Activated T-helper 1 cell treated with anti-CD3 and anti-CD28 coated beads, Interleukin-12 subunit alpha, Interleukin-12 subunit beta, Interleukin-2, Interleukin-4 antibody, amounts not matched to agents 30 ng/mL and 10 ng/mL and 1 ng/mL, durations not matched to agents 14 hours and 24 hours and 36 hours (primary cell): ENCODE measurements around the gene ANO8. TPM values are rescaled to one million over a fixed set of nuclear protein-coding genes. Genes with fewer than 3 reads are reported as not detected.
A peak's percentile ranks its signal among the peaks of the same experiment; 100 is the strongest.

Experiments used
- DNase-seq: peaks from one replicate; pipeline ENCODE4 v3.0.0; 2021; ENCODE audit warnings: low spot score
- H3K27ac Mint-ChIP-seq: one replicate; pipeline ENCODE4 v1.8.0; 2021; ENCODE audit warnings: mild to moderate bottlenecking, mixed read lengths
- H3K27me3 Mint-ChIP-seq: one replicate; pipeline ENCODE4 v1.8.0; 2022; ENCODE audit warnings: mild to moderate bottlenecking, moderate library complexity, mixed read lengths; ENCODE audit not compliant: insufficient read depth
- H3K36me3 Mint-ChIP-seq: one replicate; pipeline ENCODE4 v1.8.0; 2021; ENCODE audit warnings: low read depth, mixed read lengths
- H3K4me1 Mint-ChIP-seq: one replicate; pipeline ENCODE4 v1.8.0; 2021; ENCODE audit warnings: low read depth, mixed read lengths
- H3K4me3 Mint-ChIP-seq: one replicate; pipeline ENCODE4 v1.8.0; 2021; ENCODE audit warnings: mild to moderate bottlenecking, moderate library complexity, mixed read lengths
- H3K9me3 Mint-ChIP-seq: one replicate; pipeline ENCODE4 v1.8.0; 2021; ENCODE audit warnings: mixed read lengths
- intact Hi-C: fragments of 100-400 bp; cut with micrococcal nuclease; formaldehyde crosslinking; loops from one replicate; pipeline ENCODE4 v1.15.1; 2024
- total RNA-seq: library from RNA; stranded (reverse); gene quantifications from 2 replicates; pipeline ENCODE4 v1.2.3, GENCODE V29; 2022

Gene ANO8
- total RNA-seq, 1 donor from 2014 or later: 6.6 TPM

DNA sequence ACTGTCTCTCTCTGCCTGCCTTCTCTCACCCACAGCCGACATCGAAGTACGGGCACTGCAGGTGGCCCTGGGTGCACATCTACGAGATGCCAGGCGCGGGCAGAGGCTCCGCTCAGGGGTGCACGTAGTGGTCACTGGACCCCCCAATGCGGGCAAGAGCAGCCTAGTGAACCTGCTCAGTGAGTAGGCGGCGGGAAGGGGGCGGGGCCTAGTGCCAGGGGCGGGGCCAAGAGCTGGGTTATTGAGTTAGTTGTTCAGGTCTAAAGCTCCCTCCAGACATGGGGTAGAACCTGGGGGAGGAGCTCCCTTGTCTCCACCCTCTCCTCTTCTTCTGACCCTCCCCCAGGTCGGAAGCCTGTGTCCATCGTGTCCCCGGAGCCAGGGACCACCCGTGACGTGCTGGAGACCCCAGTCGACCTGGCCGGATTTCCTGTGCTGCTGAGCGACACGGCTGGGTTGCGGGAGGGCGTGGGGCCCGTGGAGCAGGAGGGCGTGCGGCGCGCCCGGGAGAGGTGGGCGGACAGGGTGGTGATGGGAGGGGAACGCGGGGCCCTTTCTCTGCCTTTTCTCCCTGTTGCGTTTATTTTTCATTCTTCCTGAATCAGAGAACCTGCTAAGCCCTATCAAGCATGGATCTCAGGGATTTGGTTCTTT lies 4.6 kb upstream of the ANO8 start:
- no peak for DNase-seq
- Mint-ChIP-seq H3K36me3 (peaks cover 2% of the 10 kb centered on the region), H3K27ac (no peak overlapping the region), H3K9me3 (no peaks in the 10 kb centered on the region), H3K4me1 (peaks cover 6% of the 10 kb centered on the region), H3K27me3 (no peaks in the 10 kb centered on the region), H3K4me3 (peak overlapping the region; percentile 87)
- intact Hi-C loops: no loop called here

DNA sequence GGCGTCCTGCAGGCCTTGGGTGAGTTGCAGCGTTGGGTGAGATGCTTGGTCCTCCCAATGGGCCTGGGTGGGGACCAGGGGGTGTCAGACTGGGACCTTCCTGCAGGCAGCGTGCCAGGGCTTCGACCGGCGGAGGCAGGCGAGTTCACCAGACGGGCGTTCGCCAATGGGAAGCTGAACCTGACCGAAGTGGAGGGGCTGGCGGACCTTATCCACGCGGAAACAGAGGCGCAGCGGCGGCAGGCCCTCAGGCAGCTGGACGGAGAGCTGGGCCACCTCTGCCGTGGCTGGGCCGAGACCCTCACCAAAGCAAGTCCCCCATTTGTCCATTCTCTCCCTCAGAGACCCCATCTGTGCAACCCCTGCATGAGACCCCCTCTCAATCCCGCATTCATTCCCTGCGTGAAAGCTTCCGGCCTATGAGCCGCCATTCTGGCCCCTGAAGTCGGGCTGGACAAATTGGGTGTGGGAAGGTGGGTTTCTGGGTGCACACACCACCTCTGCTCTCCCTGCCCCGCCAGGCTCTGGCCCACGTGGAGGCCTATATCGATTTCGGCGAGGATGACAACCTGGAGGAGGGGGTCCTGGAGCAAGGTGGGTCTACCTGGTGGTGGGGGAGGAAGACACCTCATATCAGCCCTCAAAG lies 3.9 kb upstream of the ANO8 start:
- DNase-seq: no peak
- peak overlapping the region; percentile 7 for H3K27ac Mint-ChIP-seq

DNA sequence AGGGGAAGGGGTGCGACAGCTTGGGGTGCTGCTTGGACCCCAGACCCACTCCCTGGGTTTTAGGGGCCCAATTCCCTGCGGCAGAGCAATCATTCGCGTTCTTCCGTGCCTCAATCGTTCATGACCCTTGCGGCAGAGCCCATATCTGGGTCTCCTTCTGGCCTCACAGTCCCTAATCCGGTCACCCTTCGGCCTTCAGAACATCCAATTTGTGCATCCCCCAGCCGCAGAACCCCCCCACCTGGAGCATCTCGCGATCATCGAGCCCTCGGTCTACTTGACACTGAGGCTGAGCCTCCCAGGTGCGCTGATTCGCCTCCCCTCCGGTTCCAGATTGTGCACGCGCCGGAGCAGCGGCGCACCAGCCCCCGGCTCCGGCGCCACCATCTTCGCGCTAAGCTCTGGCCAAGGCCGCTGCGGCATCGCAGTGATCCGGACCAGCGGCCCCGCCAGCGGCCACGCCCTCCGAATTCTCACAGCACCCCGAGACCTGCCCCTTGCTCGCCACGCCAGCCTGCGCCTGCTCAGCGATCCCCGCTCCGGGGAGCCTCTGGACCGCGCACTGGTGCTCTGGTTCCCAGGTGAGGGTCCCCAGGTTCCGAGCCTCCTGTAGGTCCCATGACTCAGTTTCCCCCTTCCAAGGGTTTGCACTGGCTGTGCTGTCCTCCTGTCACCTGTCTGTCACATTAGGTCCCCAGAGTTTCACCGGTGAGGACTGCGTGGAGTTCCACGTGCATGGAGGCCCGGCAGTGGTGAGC lies 3.2 kb upstream of the ANO8 start:
- intact Hi-C loops: loop anchor here (1.0 kb wide), 8 partner anchors 10 to 173 kb away; partner anchors contain the start of genes DDA1, MRPL34, OCEL1 and PGLS
- Mint-ChIP-seq H3K4me1 (peaks cover 17% of the 10 kb centered on the region), H3K36me3 (peaks cover 5% of the 10 kb centered on the region), H3K27ac (peak overlapping the region; percentile 88), H3K9me3 (no peaks in the 10 kb centered on the region), H3K4me3 (peak overlapping the region; percentile 87), H3K27me3 (peaks cover 2% of the 10 kb centered on the region)
- peak; percentile 27 for DNase-seq

More for the DNA sequence above, 3.9 kb upstream of the ANO8 start:
- Mint-ChIP-seq H3K27me3 (peaks cover 2% of the 10 kb centered on the region), H3K36me3 (peaks cover 4% of the 10 kb centered on the region), H3K4me3 (peak overlapping the region; percentile 87), H3K9me3 (no peaks in the 10 kb centered on the region), H3K4me1 (peaks cover 12% of the 10 kb centered on the region)
- intact Hi-C loops: no loop called here

DNA sequence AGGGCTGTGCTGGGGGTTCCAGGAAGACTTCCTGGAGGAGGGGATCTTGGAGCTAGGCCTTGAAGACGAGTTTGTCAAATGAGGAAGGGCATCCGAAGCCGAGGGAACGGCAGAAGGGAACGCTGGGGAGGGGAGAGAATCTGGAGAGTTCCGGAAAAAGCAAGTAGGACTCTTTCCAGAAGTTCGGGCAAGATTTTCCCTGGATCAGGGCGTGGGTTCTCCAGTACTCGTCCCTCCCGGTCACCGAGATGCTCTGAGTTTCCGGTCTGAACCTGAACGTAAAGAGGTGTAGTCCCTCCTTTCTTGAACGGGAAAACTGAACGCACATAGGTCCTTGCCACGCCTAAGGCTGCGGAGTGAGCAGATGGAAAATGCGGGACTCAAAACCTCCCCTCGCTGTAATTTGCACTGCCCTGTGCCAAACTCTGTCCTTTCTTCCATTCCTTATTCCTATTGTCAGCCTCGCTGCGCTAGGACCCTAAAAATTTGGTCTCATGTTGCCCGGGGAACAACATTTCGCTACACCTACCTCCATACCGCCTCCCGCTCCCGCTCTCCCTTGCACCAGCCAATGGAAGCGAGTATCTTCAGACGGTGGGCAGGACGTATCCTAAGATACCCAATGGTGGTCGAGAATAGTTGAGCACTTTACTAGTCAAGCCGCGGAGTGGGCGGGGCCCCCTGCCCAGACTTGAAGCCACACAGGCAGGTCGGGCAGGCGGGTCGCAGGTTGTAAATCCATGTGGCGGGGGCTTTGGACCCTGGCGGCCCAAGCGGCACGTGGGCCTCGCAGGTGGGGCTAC lies 2.4 kb upstream of the ANO8 start, which contains the start of gene GTPBP3:
GTPBP3 (plus strand) TSS at position 682 of the 803 bp plus-strand sequence; CDS start at position 741, 59 bp downstream.
- intact Hi-C loops: loop anchor here (1.0 kb wide), 8 partner anchors 9 to 174 kb away; partner anchors contain the start of genes DDA1, MRPL34, OCEL1 and PGLS

DNA sequence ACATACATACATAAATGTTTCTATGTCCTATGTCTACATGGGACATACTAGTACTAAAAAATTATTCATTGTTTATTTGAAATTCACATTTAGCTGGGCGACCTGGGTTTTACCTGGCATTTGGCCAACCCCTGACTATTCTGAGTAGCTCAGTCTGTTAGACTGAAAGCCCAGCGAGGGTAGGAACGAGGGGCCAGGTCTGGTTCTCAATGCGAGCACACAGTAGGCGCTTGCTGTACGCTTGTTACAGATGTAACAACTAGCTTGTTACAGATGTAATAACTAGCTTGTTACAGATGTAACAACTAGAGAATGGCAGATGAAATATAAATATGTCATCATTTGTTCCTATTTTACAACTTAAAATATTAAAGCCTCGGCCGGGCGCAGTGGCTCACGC lies 920 bp upstream of the ANO8 start:
- intact Hi-C loops: no loop called here

More for the DNA sequence above, 2.4 kb upstream of the ANO8 start, which contains the start of gene GTPBP3:
- Mint-ChIP-seq H3K27me3 (peaks cover 2% of the 10 kb centered on the region), H3K27ac (peak within 1 kb of the TSS; percentile 88), H3K4me1 (peaks cover 21% of the 10 kb centered on the region), H3K36me3 (peaks cover 9% of the 10 kb centered on the region), H3K9me3 (no peaks in the 10 kb centered on the region), H3K4me3 (peak within 1 kb of the TSS; percentile 87)
- DNase-seq: peak; percentile 95

DNA sequence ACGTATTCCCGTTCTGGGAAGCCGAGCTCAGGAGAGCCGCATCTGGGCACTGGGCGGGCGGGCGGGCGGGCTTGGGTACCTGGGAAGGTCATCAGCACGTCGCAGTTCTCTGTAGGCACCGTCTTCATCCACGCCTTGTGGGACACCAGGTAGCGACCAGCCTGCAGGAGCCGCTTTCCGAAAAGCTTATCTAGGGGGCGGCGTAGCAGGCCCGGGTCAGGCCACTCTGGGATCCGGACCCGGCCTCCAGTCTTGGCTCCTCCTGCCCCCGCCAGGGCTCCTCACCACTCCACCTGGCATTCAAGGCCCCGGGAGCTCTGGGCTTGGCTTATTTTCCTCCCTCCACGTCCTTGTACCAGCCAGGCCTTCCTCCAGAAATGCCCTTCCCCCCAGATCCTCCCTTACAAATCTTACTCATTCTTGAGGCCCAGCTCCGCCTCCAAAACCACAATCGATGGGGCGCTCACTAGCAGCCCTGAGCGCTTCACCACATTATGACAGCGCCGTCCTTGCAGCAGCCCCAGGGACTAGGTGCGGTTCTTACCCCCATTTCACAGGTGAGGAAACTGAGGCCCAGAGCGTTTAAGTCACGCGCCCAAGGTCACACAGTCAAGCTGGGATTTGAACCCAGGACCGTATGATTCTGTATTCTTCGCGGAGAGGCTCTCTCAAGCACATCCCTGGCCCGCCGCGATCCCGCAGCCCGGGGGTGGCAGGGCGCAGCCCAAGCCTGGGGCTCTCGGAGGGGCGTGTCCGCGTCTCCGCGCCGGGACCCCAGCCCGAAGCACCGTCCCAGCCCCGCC lies 843 bp downstream of the ANO8 start:
- peaks cover 7% of the 10 kb centered on the region for H3K36me3 Mint-ChIP-seq
- DNase-seq: peak; percentile 73
- peaks cover 21% of the 10 kb centered on the region for H3K4me1 Mint-ChIP-seq
- peak overlapping the region; percentile 87 for H3K4me3 Mint-ChIP-seq
- peaks cover 10% of the 10 kb centered on the region for H3K27me3 Mint-ChIP-seq
- H3K9me3 Mint-ChIP-seq: no peaks in the 10 kb centered on the region
- intact Hi-C loops: loop anchor here (1.0 kb wide), 2 partner anchors 67 to 71 kb away; partner anchors contain the start of genes BABAM1 and BST2
- peak overlapping the region; percentile 76 for H3K27ac Mint-ChIP-seq

More for the DNA sequence above, 920 bp upstream of the ANO8 start:
- Mint-ChIP-seq H3K4me3 (peak overlapping the region; percentile 70), H3K9me3 (no peaks in the 10 kb centered on the region), H3K27me3 (peaks cover 6% of the 10 kb centered on the region), H3K36me3 (peaks cover 9% of the 10 kb centered on the region), H3K27ac (no peak overlapping the region), H3K4me1 (peaks cover 21% of the 10 kb centered on the region)
- no peak for DNase-seq

DNA sequence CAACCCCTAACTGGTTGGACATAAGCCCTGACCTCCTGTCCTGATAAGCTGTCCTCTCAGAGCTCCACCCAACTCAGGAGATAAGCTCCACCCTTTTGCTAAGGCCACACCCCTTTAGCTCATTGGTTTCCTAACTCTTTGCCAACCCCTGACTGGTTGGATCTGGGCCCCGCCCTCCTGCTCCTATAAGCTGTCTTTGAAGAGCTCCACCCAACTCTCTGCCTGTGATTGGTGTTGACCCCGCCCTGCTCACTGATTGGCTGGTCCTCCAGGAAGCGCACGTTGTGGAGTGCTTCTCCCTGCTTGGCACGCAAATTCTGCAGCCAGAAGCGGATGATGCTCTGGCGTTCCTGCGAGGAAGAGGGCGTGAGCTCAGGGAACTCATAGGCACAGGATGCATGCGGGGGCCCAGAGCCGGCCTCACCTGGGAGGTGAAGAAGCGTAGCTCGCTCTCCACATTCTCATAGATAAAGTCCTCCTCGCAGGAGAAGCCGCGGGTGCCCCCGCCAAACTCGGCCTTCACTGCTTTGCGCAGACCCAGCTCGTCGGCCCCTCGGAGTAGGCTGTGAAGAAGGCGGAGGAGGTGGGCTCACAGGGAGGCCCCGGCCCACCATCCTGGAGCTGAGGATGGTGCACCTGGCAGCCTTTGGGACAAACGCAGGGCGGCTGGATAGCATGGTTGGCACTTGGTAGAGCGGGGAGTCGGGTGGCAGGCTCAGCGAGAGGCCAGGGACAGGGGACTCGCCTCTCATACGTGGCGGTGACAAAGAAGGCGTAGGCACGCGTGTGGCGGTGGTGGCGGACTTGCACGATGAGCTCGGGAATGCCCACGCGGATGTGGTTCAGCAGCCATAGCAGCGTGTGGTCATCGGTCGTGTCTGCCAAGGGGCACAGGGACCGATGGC lies 1.7 kb downstream of the ANO8 start:
- no peak overlapping the region for H3K4me3 Mint-ChIP-seq
- peaks cover 21% of the 10 kb centered on the region for H3K4me1 Mint-ChIP-seq
- intact Hi-C loops: no loop called here
- H3K27ac Mint-ChIP-seq: no peak overlapping the region
- peak; percentile 30 for DNase-seq
- no peaks in the 10 kb centered on the region for H3K9me3 Mint-ChIP-seq
- peaks cover 10% of the 10 kb centered on the region for H3K27me3 Mint-ChIP-seq
- peaks cover 7% of the 10 kb centered on the region for H3K36me3 Mint-ChIP-seq

DNA sequence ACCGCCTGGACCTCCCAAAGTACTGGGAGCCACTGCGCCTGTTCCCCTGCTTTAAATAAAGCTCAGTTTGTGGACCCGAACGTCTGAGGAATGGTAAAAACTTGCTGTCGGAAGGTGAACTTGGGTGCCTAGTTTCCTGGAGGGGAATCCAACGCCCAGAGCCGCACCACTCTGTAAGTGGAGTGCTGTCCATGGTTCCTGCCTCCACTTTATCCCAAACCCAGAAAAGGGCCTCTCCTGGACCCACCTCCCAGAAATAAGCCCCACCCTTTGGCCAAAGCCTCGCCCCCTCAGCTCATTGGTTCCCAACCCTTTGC lies 2.3 kb downstream of the ANO8 start:
- H3K9me3 Mint-ChIP-seq: no peaks in the 10 kb centered on the region
- no peak overlapping the region for H3K27ac Mint-ChIP-seq
- peaks cover 7% of the 10 kb centered on the region for H3K36me3 Mint-ChIP-seq
- H3K4me1 Mint-ChIP-seq: peaks cover 21% of the 10 kb centered on the region
- H3K4me3 Mint-ChIP-seq: no peak overlapping the region
- no peak for DNase-seq
- peaks cover 10% of the 10 kb centered on the region for H3K27me3 Mint-ChIP-seq
- intact Hi-C loops: no loop called here

DNA sequence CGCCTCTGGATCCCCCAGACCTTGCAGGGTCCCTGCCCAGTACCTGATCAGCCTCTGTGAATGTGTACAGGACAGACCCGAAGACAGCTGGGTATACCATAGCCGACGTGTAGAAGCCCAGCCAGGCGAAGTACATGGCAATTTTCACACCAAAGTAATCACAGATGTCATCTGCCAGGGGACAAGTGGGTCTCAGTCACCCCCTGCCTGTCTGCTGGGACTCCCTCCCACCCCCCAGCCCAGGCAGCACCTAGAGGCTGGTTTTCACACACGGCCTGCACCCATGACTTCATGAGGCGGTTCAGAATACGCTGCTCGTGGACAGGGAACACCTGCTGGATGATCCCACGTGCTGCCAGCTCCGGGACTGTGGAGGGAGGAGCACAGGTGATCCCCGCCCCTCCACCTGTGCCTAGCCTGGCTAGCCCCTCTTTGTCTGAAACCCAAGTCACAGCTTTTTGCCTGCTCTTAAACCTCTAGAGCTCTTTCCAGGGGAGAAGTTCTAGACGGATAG lies 3.6 kb downstream of the ANO8 start:
- no peaks in the 10 kb centered on the region for H3K9me3 Mint-ChIP-seq
- H3K27ac Mint-ChIP-seq: no peak overlapping the region
- no peak for DNase-seq

DNA sequence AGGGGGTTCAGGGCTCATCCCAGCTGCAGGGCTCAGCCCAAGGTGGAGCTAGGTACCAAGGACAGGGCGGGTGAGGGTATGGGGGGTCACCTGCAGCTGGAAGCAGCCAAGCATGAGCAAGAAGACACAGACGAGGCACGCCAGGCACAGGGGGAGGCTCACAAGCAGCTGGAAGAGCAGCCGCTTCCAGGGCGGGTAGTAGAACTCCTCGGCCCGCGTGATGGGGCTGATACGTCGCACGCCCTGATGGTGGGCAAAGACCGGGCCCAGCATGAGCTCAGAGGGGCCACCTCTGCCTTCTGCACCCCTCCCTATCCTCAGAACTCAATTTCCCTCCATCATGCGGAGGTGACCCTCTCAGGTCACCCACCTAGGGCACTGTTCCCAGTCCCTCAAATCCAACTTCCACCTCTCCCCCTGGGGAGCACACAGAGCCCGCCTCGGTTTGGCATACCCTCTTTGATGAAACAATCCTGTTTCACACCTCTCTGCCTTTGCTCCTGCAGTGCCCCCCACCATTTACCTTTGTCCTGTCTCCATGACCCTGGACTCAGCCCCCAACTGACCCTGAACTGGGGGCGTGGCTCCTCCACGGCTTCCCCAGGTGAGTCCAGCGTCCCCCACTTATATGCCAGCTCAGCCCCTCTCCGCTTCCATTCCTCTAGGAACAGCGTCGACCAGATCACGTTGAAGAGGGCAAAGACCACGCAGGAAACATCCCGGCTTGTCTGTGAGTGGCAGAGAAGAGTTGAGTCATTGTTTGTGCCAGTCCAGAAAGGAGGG lies 4.2 kb downstream of the ANO8 start:
- Mint-ChIP-seq H3K4me3 (peak overlapping the region; percentile 41), H3K27ac (no peak overlapping the region), H3K36me3 (peaks cover 7% of the 10 kb centered on the region), H3K9me3 (no peaks in the 10 kb centered on the region), H3K4me1 (peaks cover 21% of the 10 kb centered on the region), H3K27me3 (peaks cover 10% of the 10 kb centered on the region)
- intact Hi-C loops: no loop called here
- no peak for DNase-seq

More for the DNA sequence above, 3.6 kb downstream of the ANO8 start:
- H3K36me3 Mint-ChIP-seq: peaks cover 7% of the 10 kb centered on the region
- intact Hi-C loops: no loop called here
- peaks cover 21% of the 10 kb centered on the region for H3K4me1 Mint-ChIP-seq
- no peak overlapping the region for H3K4me3 Mint-ChIP-seq
- peaks cover 10% of the 10 kb centered on the region for H3K27me3 Mint-ChIP-seq
